ENCODE results near the gene HOXD4.

- TF ChIP-seq, protein P1, sequence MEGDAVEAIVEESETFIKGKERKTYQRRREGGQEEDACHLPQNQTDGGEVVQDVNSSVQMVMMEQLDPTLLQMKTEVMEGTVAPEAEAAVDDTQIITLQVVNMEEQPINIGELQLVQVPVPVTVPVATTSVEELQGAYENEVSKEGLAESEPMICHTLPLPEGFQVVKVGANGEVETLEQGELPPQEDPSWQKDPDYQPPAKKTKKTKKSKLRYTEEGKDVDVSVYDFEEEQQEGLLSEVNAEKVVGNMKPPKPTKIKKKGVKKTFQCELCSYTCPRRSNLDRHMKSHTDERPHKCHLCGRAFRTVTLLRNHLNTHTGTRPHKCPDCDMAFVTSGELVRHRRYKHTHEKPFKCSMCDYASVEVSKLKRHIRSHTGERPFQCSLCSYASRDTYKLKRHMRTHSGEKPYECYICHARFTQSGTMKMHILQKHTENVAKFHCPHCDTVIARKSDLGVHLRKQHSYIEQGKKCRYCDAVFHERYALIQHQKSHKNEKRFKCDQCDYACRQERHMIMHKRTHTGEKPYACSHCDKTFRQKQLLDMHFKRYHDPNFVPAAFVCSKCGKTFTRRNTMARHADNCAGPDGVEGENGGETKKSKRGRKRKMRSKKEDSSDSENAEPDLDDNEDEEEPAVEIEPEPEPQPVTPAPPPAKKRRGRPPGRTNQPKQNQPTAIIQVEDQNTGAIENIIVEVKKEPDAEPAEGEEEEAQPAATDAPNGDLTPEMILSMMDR (IDR thresholded peaks at IDR 0.05; ENCODE audit: poor library complexity, severe bottlenecking), result no peak
- no peak for TF ChIP-seq TAF1 (IDR thresholded peaks at IDR 0.05; ENCODE audit: low read depth)
- TF ChIP-seq SMC3 (conservative IDR thresholded peaks at IDR 0.05; ENCODE audit: poor library complexity), result no peak
- no peak for TF ChIP-seq POLR2AphosphoS5 (IDR thresholded peaks at IDR 0.05)
- TF ChIP-seq EZH2 (IDR thresholded peaks at IDR 0.05; ENCODE audit: borderline replicate concordance, insufficient read depth, low read length, poor library complexity, severe bottlenecking), result peak; percentile 63
Measured at GRCh38 chr2:176136374-176137251, 14.7 kb upstream of the HOXD4 start.
